Tibial artery (tissue), 4 donors: ENCODE data around the gene MED12L.

Source experiments
- DNase-seq, 2 donors: peaks; one replicate each; pipeline ENCODE4 v3.0.0-alpha.2; 2019
- H3K27ac ChIP-seq, 2 donors: fragments of 200-600 bp; sonication (generic) in 1 of 2; 1 replicate in 1 of 2; 2 replicates in 1 of 2; pipeline ENCODE4 v1.5.1; 2018 to 2019; ENCODE audit warnings: mild to moderate bottlenecking in 1 of 2
- H3K27me3 ChIP-seq, 2 donors: fragments of 200-600 bp; sonication (generic) in 1 of 2; one replicate each; pipeline versions ENCODE4 v1.5.1 to v1.6.0; 2016 to 2019
- H3K36me3 ChIP-seq, 3 donors: fragments of 200-600 bp; sonication (generic) in 2 of 3; one replicate each; pipeline ENCODE4 v1.5.1; 2016 to 2019; ENCODE audit warnings: mild to moderate bottlenecking in 2 of 3
- H3K4me1 ChIP-seq, 4 donors: fragments of 200-600 bp; sonication (generic) in 2 of 4; 1 replicate in 3 of 4; 2 replicates in 1 of 4; pipeline ENCODE4 v1.5.1; 2016 to 2019
- H3K4me3 ChIP-seq, 2 donors: fragments of 200-600 bp; sonication (generic) in 1 of 2; 1 replicate in 1 of 2; 2 replicates in 1 of 2; pipeline ENCODE4 v1.5.1; 2018 to 2019; ENCODE audit warnings: mild to moderate bottlenecking in 2 of 2
- H3K9me3 ChIP-seq, 3 donors: fragments of 200-600 bp; sonication (generic) in 1 of 3; one replicate each; pipeline ENCODE4 v1.5.1; 2016 to 2019
- CTCF ChIP-seq, 2 experiments: fragments of 200-600 bp in 1 of 2; fragments of 450-650 bp in 1 of 2; IDR thresholded peaks; one replicate each; pipeline ENCODE4 v1.5.1; 2017 to 2019; ENCODE audit warnings: antibody characterized with exemption in 2 of 2, mild to moderate bottlenecking in 1 of 2, moderate library complexity in 1 of 2
- intact Hi-C: fragments of 100-400 bp; cut with DNase I; formaldehyde crosslinking; loops from one replicate; pipeline ENCODE4 v1.15.0; 2023; ENCODE audit warnings: low total_unique reads

Gene MED12L

GRCh38 chr3:151267066-151267465, 181.6 kb downstream of the MED12L start:
- no peaks in the 10 kb centered on the region for H3K27me3 ChIP-seq
- peaks cover 0 to 7% (median 1%) of the 10 kb centered on the region in 4 donors for H3K4me1 ChIP-seq
- H3K4me3 ChIP-seq, result no peak overlapping the region
- intact Hi-C loops, result no loop called here
- H3K27ac ChIP-seq, result no peak overlapping the region
- no peak for DNase-seq
- no peak for TF ChIP-seq CTCF (IDR thresholded peaks at IDR 0.05)
- no peaks in the 10 kb centered on the region for H3K36me3 ChIP-seq
- H3K9me3 ChIP-seq, result no peaks in the 10 kb centered on the region

- Histone ChIP-seq H3K36me3 (no peaks in the 10 kb centered on the region), H3K9me3 (no peaks in the 10 kb centered on the region), H3K27me3 (no peaks in the 10 kb centered on the region), H3K4me1 (peaks cover 0 to 7% (median 1%) of the 10 kb centered on the region in 4 donors), H3K4me3 (no peak overlapping the region), H3K27ac (no peak overlapping the region)
- no peak for DNase-seq
- no peak for TF ChIP-seq CTCF (IDR thresholded peaks at IDR 0.05)
- intact Hi-C loops, result no loop called here
Measured at GRCh38 chr3:151268267-151269235, 183.1 kb downstream of the MED12L start.

DNA sequence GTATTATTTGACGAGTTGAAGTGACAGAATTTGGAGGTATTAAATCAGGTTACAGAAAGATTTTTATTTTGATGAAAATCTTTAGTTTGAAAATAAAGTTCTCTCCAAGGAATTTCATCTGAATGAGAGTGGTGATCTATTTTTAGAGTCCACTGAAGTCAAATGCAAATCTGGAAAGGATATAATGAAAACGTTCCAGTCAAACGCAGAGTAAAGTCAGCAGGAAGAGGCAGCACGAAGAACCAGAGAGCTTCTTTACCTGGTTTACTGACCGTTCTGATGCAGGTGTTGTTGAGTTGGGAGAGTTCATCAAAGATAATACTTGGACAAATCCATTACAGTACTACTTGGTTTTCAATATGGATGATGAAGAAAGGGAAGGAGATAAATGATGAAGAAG, 184.2 kb downstream of the MED12L start:
- no peaks in the 10 kb centered on the region for H3K9me3 ChIP-seq
- H3K27ac ChIP-seq, result no peak overlapping the region
- no peaks in the 10 kb centered on the region for H3K36me3 ChIP-seq
- H3K27me3 ChIP-seq, result no peaks in the 10 kb centered on the region
- intact Hi-C loops, result no loop called here
- no peak for DNase-seq
- peaks cover 0 to 7% (median 1%) of the 10 kb centered on the region in 4 donors for H3K4me1 ChIP-seq
- no peak overlapping the region for H3K4me3 ChIP-seq
- TF ChIP-seq CTCF (IDR thresholded peaks at IDR 0.05), result no peak

DNA sequence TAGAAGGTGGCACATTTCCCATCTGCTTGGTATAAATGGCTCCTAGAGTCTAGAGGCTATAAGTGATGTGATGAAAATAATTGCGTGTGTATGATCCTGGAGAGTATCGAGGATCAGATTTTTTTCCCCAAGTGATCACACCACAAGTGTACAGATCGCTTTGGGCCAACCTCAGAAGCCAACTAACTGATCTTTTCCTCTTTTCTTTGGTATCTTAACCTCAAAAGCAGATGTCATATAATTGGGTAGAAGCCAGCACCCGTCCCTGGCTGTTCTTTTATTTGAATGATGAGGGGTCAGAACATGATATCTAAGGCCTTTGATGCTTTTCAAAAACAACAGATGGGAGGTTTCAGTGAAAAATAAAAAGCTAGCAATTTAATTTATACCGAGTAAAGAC, 189.6 kb downstream of the MED12L start:
- intact Hi-C loops, result no loop called here
- Histone ChIP-seq H3K4me3 (no peak overlapping the region), H3K4me1 (peaks cover 0 to 2% (median 0%) of the 10 kb centered on the region in 4 donors), H3K27me3 (no peaks in the 10 kb centered on the region), H3K9me3 (no peaks in the 10 kb centered on the region), H3K27ac (no peak overlapping the region), H3K36me3 (no peaks in the 10 kb centered on the region)
- TF ChIP-seq CTCF (IDR thresholded peaks at IDR 0.05), result no peak
- DNase-seq, result no peak

DNA sequence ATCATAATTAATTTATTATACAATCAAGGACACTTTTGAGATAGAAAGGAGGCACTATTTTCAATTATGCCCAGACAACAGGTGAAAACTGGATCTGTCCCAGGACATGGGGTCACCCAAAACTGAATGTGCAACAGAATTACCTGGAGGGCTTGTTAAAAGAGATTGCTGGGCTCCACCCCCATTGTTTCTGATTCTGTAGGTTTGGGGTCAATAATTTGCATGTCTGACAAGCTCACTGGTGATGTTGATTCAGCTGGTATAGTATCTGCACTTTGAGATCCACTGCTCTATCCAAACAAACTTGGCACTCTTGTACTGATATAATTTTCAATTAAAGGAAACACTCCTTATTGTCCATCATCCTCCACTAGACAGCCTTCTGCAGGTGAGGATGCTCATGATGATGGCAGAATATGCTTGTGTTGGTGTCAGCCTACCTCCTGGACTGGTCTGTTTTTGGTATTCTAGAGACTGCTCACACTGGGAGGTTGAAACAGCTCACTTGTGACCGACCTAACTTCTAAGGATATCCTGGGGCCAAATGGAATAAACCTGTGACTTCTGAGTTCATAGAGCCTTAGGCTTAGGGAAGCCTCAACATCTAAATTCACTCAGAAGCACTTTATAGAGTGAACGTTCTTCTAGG, 190.7 kb downstream of the MED12L start:
- Histone ChIP-seq H3K27ac (no peak overlapping the region), H3K27me3 (no peaks in the 10 kb centered on the region), H3K4me1 (no peaks in the 10 kb centered on the region), H3K9me3 (no peaks in the 10 kb centered on the region), H3K4me3 (no peak overlapping the region), H3K36me3 (no peaks in the 10 kb centered on the region)
- no peak for DNase-seq
- intact Hi-C loops, result no loop called here
- no peak for TF ChIP-seq CTCF (IDR thresholded peaks at IDR 0.05)
